ENCODE results near the gene MYL2. TPM values are rescaled to one million over a fixed set of nuclear protein-coding genes. Genes with fewer than 3 reads are reported as not detected.

The MYL2 gene
- total RNA-seq, 4 donors from 2014 or later = not detected

GRCh38 chr12:110934093-110934852, 13.9 kb upstream of the MYL2 start:
- intact Hi-C loops (cut with DNase I) = loop anchor here (10.0 kb wide), 1 partner anchor 381 kb away; no protein-coding TSS in a partner anchor
- no peak overlapping the region for H3K4me3 ChIP-seq (replicated peaks in 1 of 3)
- TF ChIP-seq POLR2A (IDR thresholded peaks at IDR 0.05) (no peak), CTCF (IDR thresholded peaks at IDR 0.05) (no peak)
- H3K36me3 ChIP-seq = no peaks in the 10 kb centered on the region
- H3K4me1 ChIP-seq = peaks cover 0 to 5% of the 10 kb centered on the region in 2 donors
- H3K27ac ChIP-seq = no peak overlapping the region
- H3K27me3 ChIP-seq = no peaks in the 10 kb centered on the region
- H3K9me3 ChIP-seq = no peaks in the 10 kb centered on the region
- 58 to 69% methylated on average over 3 of the region's 3 CpGs for WGBS, 2 donors
- DNase-seq = no peak

GRCh38 chr12:110933326-110933974, 13.1 kb upstream of the MYL2 start:
- intact Hi-C loops (cut with DNase I) = loop anchor here (10.0 kb wide), 1 partner anchor 381 kb away; no protein-coding TSS in a partner anchor
- no peak overlapping the region for H3K4me3 ChIP-seq (replicated peaks in 1 of 3)
- TF ChIP-seq CTCF (IDR thresholded peaks at IDR 0.05) = no peak
- TF ChIP-seq POLR2A (IDR thresholded peaks at IDR 0.05) = no peak
- H3K9me3 ChIP-seq = no peaks in the 10 kb centered on the region
- 94 to 96% methylated on average over 16 of the region's 16 CpGs for WGBS, 2 donors
- H3K36me3 ChIP-seq = no peaks in the 10 kb centered on the region
- no peaks in the 10 kb centered on the region for H3K27me3 ChIP-seq
- DNase-seq = no peak
- no peak overlapping the region for H3K27ac ChIP-seq
- H3K4me1 ChIP-seq = peaks cover 0 to 5% of the 10 kb centered on the region in 2 donors

GRCh38 chr12:110932046-110932445, 11.7 kb upstream of the MYL2 start:
- WGBS, 2 donors = 39 to 40% methylated on average over 11 of the region's 11 CpGs
- no peaks in the 10 kb centered on the region for H3K27me3 ChIP-seq
- no peaks in the 10 kb centered on the region for H3K36me3 ChIP-seq
- H3K9me3 ChIP-seq = no peaks in the 10 kb centered on the region
- intact Hi-C loops (cut with DNase I) = loop anchor here (10.0 kb wide), 1 partner anchor 383 kb away; no protein-coding TSS in a partner anchor
- H3K4me3 ChIP-seq (replicated peaks in 1 of 3) = no peak overlapping the region
- no peak for TF ChIP-seq CTCF (IDR thresholded peaks at IDR 0.05)
- TF ChIP-seq POLR2A (IDR thresholded peaks at IDR 0.05) = no peak
- peaks cover 0 to 3% of the 10 kb centered on the region in 2 donors for H3K4me1 ChIP-seq
- no peak for DNase-seq
- no peak overlapping the region for H3K27ac ChIP-seq

- no peak overlapping the region for H3K27ac ChIP-seq
- intact Hi-C loops (cut with DNase I) = loop anchor here (10.0 kb wide), 1 partner anchor 383 kb away; no protein-coding TSS in a partner anchor
- DNase-seq = no peak
- WGBS, 2 donors = 72 to 85% methylated on average over 6 to 15 of the region's 16 CpGs
- TF ChIP-seq POLR2A (IDR thresholded peaks at IDR 0.05) = no peak
- TF ChIP-seq CTCF (IDR thresholded peaks at IDR 0.05) = no peak
- H3K4me1 ChIP-seq = no peaks in the 10 kb centered on the region
- no peaks in the 10 kb centered on the region for H3K9me3 ChIP-seq
- no peaks in the 10 kb centered on the region for H3K27me3 ChIP-seq
- H3K4me3 ChIP-seq (replicated peaks in 1 of 3) = no peak overlapping the region
- H3K36me3 ChIP-seq = no peaks in the 10 kb centered on the region
These were observed 10.9 kb upstream of the MYL2 start for GRCh38 chr12:110931315-110931728.

Data from thyroid gland (tissue), 4 donors.